Measurements from ENCODE around the gene ZNF664.

ZNF664 gene

GRCh38 chr12:123989753-123990152 is 16.7 kb downstream of the ZNF664 start:
- DNase-seq (ENCODE audit: low read depth) = no peak
- no peak overlapping the region for H3K4me3 ChIP-seq (ENCODE audit: low read depth, low read length)
- TF ChIP-seq CTCF (conservative IDR thresholded peaks at IDR 0.05; ENCODE audit: low read depth, low read length) = no peak

- no peak overlapping the region for H3K4me3 ChIP-seq (ENCODE audit: low read depth, low read length)
- TF ChIP-seq CTCF (conservative IDR thresholded peaks at IDR 0.05; ENCODE audit: low read depth, low read length) = no peak
- DNase-seq (ENCODE audit: low read depth) = peak; percentile 75
Observed at GRCh38 chr12:123990511-123990910, 17.5 kb downstream of the ZNF664 start.

GRCh38 chr12:123991372-123991951 is 18.4 kb downstream of the ZNF664 start:
- TF ChIP-seq CTCF (conservative IDR thresholded peaks at IDR 0.05; ENCODE audit: low read depth, low read length) = no peak
- no peak for DNase-seq (ENCODE audit: low read depth)
- no peak overlapping the region for H3K4me3 ChIP-seq (ENCODE audit: low read depth, low read length)

GRCh38 chr12:123992118-123992825 is 19.3 kb downstream of the ZNF664 start:
- no peak overlapping the region for H3K4me3 ChIP-seq (ENCODE audit: low read depth, low read length)
- TF ChIP-seq CTCF (conservative IDR thresholded peaks at IDR 0.05; ENCODE audit: low read depth, low read length) = no peak
- DNase-seq (ENCODE audit: low read depth) = no peak

- TF ChIP-seq CTCF (conservative IDR thresholded peaks at IDR 0.05; ENCODE audit: low read depth, low read length) = no peak
- peak; percentile 78 for DNase-seq (ENCODE audit: low read depth)
- H3K4me3 ChIP-seq (ENCODE audit: low read depth, low read length) = no peak overlapping the region
Observed at GRCh38 chr12:123995023-123995748, 22.2 kb downstream of the ZNF664 start.

GRCh38 chr12:123996581-123996980 is 23.6 kb downstream of the ZNF664 start:
- no peak for DNase-seq (ENCODE audit: low read depth)
- no peak for TF ChIP-seq CTCF (conservative IDR thresholded peaks at IDR 0.05; ENCODE audit: low read depth, low read length)
- H3K4me3 ChIP-seq (ENCODE audit: low read depth, low read length) = no peak overlapping the region

Data from choroid plexus epithelial cell (primary cell).